Nephron (organoid): ENCODE results near the gene PAX8.
"Not testable (repeated sequence)": the region's sequence is repeated elsewhere in the genome, so short reads cannot be mapped to it uniquely, and the experiment has no call there.

Source experiments
- H3K27ac Mint-ChIP-seq, 3 experiments: 2 replicates each; pipeline ENCODE4 v1.8.0; 2020; ENCODE audit warnings: mixed read lengths in 3 of 3, mild to moderate bottlenecking in 2 of 3, moderate library complexity in 1 of 3
- H3K27me3 Mint-ChIP-seq: 2 replicates; pipeline ENCODE4 v1.8.0; 2021; ENCODE audit warnings: low read depth, mild to moderate bottlenecking, moderate library complexity, mixed read lengths
- H3K36me3 Mint-ChIP-seq: 2 replicates; pipeline ENCODE4 v1.8.0; 2020; ENCODE audit warnings: low read depth, mixed read lengths
- H3K4me1 Mint-ChIP-seq: 2 replicates; pipeline ENCODE4 v1.8.0; 2020; ENCODE audit warnings: mixed read lengths
- H3K4me3 Mint-ChIP-seq, 3 experiments: 2 replicates each; pipeline ENCODE4 v1.8.0; 2020; ENCODE audit warnings: mild to moderate bottlenecking in 3 of 3, mixed read lengths in 3 of 3, moderate library complexity in 2 of 3
- H3K9me3 Mint-ChIP-seq: 2 replicates; pipeline ENCODE4 v1.8.0; 2020; ENCODE audit warnings: mixed read lengths
- CTCF ChIP-seq, 3 experiments: fragments of 200-600 bp; sonication (generic); IDR thresholded peaks; one replicate each; pipeline ENCODE4 v1.5.0; 2021; ENCODE audit warnings: antibody characterized with exemption in 3 of 3; ENCODE audit not compliant: unreplicated experiment in 3 of 3

PAX8 gene

DNA sequence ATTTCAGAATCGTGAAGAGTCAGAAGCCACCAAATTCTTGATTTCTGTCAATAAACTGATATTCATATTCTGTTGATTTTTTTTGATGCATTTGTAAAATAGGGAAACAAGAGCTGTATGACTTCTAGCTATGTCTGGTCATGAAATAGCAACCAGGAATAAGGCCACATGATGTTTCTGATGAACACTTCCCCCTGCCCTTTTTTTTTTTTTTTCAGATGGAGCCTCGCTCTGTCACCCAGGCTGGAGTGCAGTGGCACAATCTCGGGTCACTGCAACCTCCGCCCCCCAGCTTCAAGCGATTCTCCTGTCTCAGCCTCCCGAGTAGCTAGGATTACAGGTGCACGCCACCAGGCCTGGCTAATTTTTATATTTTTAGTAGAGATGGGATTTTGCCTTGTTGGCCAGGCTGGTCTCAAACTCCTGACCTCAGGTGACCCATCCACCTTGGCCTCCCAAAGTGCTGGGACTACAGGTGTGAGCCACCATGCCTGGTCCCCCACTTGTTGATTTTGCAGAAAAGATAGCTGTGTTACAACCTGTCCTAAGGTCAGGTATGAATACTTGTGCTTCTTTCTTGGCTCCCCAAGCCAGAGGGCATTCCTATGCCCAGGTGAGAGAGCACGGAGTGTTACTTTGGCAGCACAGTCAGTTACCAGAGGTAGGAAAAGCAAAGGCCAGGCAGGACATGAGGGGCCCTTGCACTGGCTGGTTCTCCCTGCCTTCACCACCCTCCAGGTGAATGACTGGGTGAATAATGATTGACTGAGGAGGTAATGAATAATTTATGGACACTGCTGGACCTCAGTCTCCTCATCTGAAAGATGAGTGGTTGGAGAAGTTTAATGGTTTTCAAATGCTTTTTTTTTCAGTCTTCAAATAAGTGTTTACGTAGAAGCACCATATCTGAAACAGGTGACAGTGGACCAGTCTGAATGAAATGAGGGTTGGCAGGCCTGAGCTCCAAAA lies 39.6 kb downstream of the PAX8 start:
- Mint-ChIP-seq H3K36me3 (peaks cover 59% of the 10 kb centered on the region), H3K4me1 (peaks cover 20% of the 10 kb centered on the region), H3K9me3 (peaks cover 2% of the 10 kb centered on the region), H3K27ac (peak overlapping the region in 1 of 3 experiments; percentile 61), H3K27me3 (peaks cover 6% of the 10 kb centered on the region), H3K4me3 (no peak overlapping the region)
- no peak for TF ChIP-seq CTCF (IDR thresholded peaks at IDR 0.05; ENCODE audit: unreplicated experiment in 3 of 3)

GRCh38 chr2:113237604-113238160 lies 41.0 kb downstream of the PAX8 start:
- no peak overlapping the region for H3K4me3 Mint-ChIP-seq
- TF ChIP-seq CTCF (IDR thresholded peaks at IDR 0.05; ENCODE audit: unreplicated experiment in 3 of 3): no peak
- H3K27ac Mint-ChIP-seq: peak overlapping the region; percentile 50 to 69 (median 60)
- H3K36me3 Mint-ChIP-seq: peaks cover 53% of the 10 kb centered on the region
- peaks cover 8% of the 10 kb centered on the region for H3K27me3 Mint-ChIP-seq
- peaks cover 2% of the 10 kb centered on the region for H3K9me3 Mint-ChIP-seq
- H3K4me1 Mint-ChIP-seq: peaks cover 27% of the 10 kb centered on the region

DNA sequence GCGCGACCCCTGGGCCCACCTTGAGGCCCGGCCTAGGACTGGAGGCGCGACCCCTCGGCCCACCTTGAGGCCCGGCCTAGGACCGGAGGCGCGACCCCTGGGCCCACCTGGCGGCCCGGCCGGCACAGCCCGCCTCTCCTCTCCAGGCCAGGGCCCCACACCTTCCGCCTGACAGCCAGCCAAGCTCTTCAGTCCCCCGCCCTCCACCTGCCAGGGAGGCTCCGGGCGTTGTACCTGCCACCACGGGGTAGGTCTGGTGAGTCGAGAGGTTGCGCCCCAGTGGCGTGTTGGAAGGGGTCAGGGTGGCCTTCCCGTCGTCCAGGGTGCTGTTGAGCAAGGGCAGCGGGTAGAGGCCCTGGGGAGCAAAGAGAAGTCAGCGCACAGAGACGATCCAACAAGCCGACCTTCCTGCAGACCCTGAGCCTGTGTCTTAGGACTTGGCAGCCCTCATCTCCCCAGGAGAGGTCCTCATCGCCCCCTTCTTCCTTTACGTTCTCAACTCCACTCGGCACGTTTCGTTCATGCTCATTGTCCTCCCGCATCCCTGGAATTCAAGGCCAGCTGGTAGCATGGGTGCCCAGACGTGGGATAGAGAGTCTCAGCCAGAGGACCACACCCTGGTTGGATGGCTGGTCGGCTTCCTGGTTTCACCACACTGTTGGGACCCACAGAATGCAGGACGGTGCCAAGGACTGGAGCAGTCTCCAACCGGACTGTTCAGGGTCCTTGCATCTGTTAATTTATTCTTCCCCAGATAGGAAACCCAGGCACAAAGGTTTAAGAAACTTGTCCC lies 42.2 kb downstream of the PAX8 start:
- H3K4me3 Mint-ChIP-seq: no peak overlapping the region
- TF ChIP-seq CTCF (IDR thresholded peaks at IDR 0.05; ENCODE audit: unreplicated experiment in 3 of 3): no peak
- peaks cover 34% of the 10 kb centered on the region for H3K4me1 Mint-ChIP-seq
- peaks cover 2% of the 10 kb centered on the region for H3K9me3 Mint-ChIP-seq
- H3K36me3 Mint-ChIP-seq: peaks cover 53% of the 10 kb centered on the region
- H3K27ac Mint-ChIP-seq: peak overlapping the region in 2 of 3 experiments; percentile 50 to 69
- peaks cover 8% of the 10 kb centered on the region for H3K27me3 Mint-ChIP-seq

GRCh38 chr2:113235347-113236226 lies 43.1 kb downstream of the PAX8 start:
- not testable (repeated sequence) for H3K27me3 Mint-ChIP-seq, H3K9me3 Mint-ChIP-seq
- H3K4me3 Mint-ChIP-seq: peak overlapping the region in 2 of 3 experiments; percentile 59 to 61
- peak overlapping the region in 2 of 3 experiments; percentile 87 to 90 for H3K27ac Mint-ChIP-seq
- peaks cover 52% of the 10 kb centered on the region for H3K36me3 Mint-ChIP-seq
- H3K4me1 Mint-ChIP-seq: peaks cover 35% of the 10 kb centered on the region

DNA sequence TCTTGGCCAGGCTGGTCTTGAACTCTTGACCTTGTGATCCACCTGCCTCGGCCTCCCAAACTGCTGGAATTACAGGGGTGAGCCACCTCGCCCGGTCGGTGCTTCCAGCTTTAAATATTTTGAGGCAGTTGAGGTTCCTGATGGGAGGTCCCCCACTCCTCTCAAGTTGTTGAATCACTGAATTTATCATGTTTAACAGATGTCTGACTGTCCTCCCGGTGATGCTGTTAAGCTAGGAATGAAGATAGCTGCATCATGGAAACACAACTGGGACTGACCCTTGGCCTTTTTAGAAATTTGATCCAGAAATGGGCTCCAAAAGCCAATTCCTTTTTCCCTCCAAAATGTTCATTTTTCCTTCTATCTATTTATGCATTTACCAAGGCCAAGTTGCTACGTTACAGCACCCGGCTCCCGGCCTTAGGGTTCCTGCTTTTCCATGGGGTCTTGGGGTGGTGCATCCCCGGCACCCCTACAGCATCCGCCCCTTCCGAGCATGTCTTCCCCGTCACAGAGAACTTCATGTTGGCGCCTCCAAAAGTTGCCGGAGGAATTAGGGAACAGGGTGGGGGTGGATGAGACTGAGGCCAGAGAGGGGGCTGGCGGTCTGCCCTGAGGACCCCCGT lies 43.9 kb downstream of the PAX8 start:
- TF ChIP-seq CTCF (IDR thresholded peaks at IDR 0.05; ENCODE audit: unreplicated experiment in 3 of 3): no peak
- peaks cover 4% of the 10 kb centered on the region for H3K27me3 Mint-ChIP-seq
- H3K4me3 Mint-ChIP-seq: no peak overlapping the region
- peak overlapping the region in 2 of 3 experiments; percentile 60 to 90 for H3K27ac Mint-ChIP-seq
- H3K9me3 Mint-ChIP-seq: peaks cover 2% of the 10 kb centered on the region
- peaks cover 49% of the 10 kb centered on the region for H3K36me3 Mint-ChIP-seq
- H3K4me1 Mint-ChIP-seq: peaks cover 31% of the 10 kb centered on the region
